Choroid plexus epithelial cell (primary cell): ENCODE results near the gene CTIF.

Source experiments
- DNase-seq: peaks from one replicate; pipeline ENCODE4 v3.0.0-alpha.2; 2010; ENCODE audit warnings: low read depth
- H3K4me3 ChIP-seq: 2 replicates; pipeline ENCODE4 v1.5.1; 2011; ENCODE audit warnings: low read depth, mild to moderate bottlenecking, control low read depth, low read length, moderate library complexity
- TF ChIP-seq, protein P1 (sequence below): conservative IDR thresholded peaks from 2 replicates; pipeline ENCODE4 v1.5.1; 2011; ENCODE audit warnings: low read depth, mild to moderate bottlenecking, control low read depth, inconsistent platforms, low read length, moderate library complexity

The CTIF gene

DNA sequence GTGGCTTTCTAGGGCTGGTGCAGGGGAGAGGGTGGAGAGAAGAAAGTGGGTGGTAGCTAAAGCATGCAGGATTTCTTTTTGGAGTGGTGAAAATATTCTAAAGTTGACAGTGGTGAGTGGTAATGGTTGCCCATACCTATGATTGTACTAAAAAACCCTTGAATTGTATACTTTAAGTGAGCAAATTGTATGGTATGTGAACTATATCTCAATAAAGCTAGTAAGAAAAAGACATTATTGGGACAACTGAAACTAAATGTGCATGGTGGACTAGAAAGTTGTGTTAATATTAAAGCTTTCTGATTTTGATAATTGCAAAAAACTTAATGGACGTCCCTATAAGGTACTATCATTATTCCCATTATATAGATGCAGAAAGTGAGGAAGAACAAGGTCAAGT, 361.6 kb downstream of the CTIF start:
- no peak for DNase-seq
- no peak overlapping the region for H3K4me3 ChIP-seq
- TF ChIP-seq, protein P1, sequence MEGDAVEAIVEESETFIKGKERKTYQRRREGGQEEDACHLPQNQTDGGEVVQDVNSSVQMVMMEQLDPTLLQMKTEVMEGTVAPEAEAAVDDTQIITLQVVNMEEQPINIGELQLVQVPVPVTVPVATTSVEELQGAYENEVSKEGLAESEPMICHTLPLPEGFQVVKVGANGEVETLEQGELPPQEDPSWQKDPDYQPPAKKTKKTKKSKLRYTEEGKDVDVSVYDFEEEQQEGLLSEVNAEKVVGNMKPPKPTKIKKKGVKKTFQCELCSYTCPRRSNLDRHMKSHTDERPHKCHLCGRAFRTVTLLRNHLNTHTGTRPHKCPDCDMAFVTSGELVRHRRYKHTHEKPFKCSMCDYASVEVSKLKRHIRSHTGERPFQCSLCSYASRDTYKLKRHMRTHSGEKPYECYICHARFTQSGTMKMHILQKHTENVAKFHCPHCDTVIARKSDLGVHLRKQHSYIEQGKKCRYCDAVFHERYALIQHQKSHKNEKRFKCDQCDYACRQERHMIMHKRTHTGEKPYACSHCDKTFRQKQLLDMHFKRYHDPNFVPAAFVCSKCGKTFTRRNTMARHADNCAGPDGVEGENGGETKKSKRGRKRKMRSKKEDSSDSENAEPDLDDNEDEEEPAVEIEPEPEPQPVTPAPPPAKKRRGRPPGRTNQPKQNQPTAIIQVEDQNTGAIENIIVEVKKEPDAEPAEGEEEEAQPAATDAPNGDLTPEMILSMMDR = no peak

DNA sequence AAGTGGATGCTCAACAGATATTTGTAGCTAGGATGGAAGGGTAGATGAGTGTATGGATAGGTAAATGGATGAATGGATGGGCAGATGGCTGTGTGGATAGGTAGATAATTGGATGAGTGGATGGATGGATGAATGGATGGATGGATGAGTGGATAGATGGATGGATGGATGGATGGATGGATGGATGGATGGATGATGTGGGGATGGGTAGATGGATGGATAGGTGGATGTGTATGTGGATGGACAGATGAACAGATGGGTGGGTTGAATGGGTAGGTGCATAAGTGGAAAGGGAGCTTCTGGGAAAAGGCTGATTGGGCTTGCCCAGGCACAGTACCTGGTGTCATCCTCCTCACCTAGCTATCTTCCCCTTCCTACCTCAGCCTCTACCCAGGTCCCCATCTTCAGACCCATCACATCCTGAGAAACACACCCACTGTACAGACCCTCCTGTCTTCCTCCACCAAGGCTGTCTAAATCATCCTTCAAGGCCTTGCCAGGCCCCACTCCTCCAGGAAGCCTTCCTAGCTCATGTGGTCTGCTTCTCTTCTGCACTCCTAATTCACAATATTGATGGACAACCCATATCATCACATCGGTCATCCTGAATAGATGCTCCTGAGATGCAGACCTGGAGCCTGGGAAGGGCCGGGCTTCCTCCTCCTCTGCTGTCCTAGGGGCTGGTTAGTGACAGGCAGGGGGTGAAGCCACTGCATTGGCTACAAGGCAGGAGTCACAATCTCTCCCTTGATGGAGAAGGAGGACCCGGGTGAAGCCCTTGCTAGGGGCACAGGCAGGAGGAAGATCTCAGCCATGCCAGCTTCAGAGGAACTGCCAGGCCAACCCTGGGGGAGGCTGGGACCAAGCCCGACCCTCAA, 362.6 kb downstream of the CTIF start:
- H3K4me3 ChIP-seq = no peak overlapping the region
- no peak for DNase-seq
- TF ChIP-seq, protein P1 = no peak

DNA sequence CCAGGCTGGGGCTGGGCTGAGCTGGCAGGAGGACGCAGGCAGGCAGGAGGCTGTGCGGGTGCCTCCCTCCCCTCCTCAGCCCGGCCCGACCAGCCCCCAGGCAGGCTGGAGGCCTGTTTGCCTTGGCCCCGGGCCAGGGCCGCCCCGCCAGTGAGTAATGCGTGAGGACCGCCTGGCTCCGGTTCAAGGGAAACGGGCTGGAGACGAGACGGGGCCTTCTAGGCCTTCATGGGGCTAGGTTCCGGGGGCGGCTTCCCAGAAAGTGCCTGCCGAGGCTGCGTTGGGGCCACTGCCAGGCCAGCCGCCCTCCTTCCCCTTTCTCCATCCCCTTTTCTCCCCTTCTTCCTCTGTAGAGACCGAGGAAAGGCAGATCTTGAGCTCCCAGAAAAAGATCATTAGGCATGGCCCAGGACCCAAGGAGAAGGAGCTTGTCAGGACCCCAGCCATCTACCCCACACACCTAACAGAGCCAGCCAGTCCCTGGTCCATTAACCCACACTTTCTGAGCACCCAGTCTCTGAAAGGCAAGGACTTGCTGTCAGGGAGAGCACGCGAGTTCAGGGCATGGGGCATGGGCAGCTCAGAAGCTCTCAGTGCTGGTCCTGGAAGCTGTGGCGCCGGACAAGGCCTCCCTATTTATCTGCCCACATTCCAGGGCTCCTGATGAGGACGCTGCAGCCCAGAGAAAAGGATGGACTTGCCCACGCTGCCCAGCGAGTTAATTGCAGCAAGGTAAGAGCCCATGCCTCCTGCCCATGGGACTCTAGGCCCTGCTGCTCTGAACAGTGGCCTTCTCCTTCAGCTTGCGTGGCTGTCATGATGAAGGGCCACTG, 363.4 kb downstream of the CTIF start:
- TF ChIP-seq, protein P1 = no peak
- no peak overlapping the region for H3K4me3 ChIP-seq
- DNase-seq = peak; percentile 95

DNA sequence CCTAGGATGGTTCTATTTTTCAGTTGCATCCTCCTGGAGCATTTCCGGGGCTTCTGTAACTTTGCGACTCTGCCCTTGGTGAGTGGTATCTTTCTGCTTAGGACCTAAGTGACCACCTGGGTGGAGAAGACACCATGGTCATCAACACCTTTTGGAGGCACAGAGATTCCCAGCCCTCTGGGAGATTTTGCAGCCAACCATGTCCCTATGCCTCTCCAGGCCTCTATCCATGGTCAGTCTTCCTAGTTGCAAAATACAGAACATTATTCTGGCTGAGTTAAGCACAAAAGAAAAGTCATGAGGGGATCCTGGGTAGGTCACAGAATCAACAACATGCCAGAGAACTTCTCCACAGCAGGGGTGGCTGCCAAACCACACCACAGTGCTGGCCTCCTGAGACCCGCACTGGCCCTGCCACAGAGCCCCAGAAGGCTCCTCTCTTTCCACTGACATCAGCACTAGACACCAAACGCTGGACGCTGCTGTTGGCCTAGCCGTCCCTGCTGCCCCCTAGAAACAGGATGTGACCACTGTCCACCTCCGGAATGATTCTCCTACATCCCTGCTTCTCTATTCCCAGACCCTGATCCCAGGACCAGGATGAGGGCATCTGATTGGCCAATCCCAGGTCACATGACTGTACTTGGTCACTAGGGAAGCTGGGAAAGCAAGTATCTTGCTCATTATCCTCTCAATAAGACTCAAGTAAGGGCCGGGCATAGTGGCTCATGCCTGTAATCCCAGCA, 364.2 kb downstream of the CTIF start:
- H3K4me3 ChIP-seq = no peak overlapping the region
- peak; percentile 96 for DNase-seq
- TF ChIP-seq, protein P1 = peak; percentile 11

DNA sequence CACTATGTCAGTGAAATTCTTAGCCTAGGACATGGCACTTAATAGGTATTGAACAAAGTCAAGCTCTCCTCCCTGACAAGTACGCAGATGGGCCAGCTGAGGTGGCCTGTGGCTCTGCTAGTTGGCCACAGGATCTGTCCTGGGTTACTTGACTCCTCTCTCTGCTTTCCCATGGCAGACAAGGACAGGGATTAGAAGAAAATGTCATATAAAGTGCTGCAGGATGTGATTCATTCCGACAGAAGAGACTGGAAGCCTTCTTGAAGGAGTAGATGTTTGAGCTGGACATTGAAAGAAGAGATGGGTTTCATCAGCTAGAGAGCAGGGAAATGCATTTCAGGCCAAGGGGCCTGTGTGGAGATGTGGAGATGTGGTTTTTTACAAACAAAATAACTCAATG, 365.3 kb downstream of the CTIF start:
- TF ChIP-seq, protein P1 = no peak
- no peak overlapping the region for H3K4me3 ChIP-seq
- peak; percentile 26 for DNase-seq

DNA sequence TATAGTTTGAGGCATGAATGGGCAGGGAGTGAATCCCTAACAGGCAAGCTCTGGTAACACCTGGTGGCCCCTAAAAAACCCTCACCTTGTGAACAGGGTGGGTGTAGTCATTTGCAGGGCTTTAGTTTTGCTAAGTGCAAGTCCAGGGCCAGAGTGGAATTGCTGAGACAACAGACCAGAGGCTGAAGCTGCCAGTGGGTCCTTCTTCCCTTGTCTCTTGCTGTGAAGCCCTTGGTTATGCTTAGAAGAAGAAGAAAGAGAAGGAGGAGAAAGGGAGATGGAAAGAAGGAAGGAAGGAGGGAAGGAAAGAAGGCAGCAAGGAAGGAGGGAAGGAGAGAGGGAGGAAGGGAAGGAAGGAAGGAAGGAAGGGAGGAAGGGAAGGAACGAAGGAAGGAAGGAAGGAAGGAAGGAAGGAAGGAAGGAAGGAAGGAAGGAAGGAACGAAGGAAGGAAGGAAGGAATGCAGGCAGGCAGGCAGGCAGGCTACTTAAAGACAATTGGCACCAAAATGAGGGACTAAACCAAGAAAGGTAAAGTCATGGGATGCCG, 366.1 kb downstream of the CTIF start:
- DNase-seq = no peak
- no peak overlapping the region for H3K4me3 ChIP-seq
- TF ChIP-seq, protein P1 = no peak
